Aorta (tissue), 5 donors: ENCODE data around the gene MECR. TPM values are rescaled to one million over a fixed set of nuclear protein-coding genes. Genes with fewer than 3 reads are reported as not detected.
A peak's percentile ranks its signal among the peaks of the same experiment; 100 is the strongest.

Source experiments
- ATAC-seq: fragments of 200-7000 bp; cut with Tn5 transposase; one replicate; pipeline ENCODE4 v1.9.1; 2022; ENCODE audit warnings: moderate library complexity; ENCODE audit not compliant: low FRiP score
- DNase-seq, 2 donors: peaks; one replicate each; pipeline ENCODE4 v3.0.0-alpha.2; 2020
- H3K27ac ChIP-seq, 2 donors: one replicate each; pipeline ENCODE4 v1.5.1; 2013; ENCODE audit warnings: low read length in 2 of 2, mild to moderate bottlenecking in 2 of 2, moderate library complexity in 2 of 2, control low read depth in 1 of 2, inconsistent platforms in 1 of 2, low read depth in 1 of 2
- H3K27me3 ChIP-seq, 2 donors: one replicate each; pipeline ENCODE4 v1.6.1; 2013; ENCODE audit warnings: control low read depth in 1 of 2, low read length in 1 of 2, mild to moderate bottlenecking in 1 of 2, moderate library complexity in 1 of 2; ENCODE audit not compliant: insufficient read depth in 2 of 2, control insufficient read depth in 1 of 2
- H3K36me3 ChIP-seq, 2 donors: one replicate each; pipeline ENCODE4 v1.6.1; 2013; ENCODE audit warnings: control low read depth in 1 of 2, low read length in 1 of 2, mild to moderate bottlenecking in 1 of 2; ENCODE audit not compliant: insufficient read depth in 2 of 2, control insufficient read depth in 1 of 2
- H3K4me1 ChIP-seq, 2 donors: one replicate each; pipeline ENCODE4 v1.6.1; 2013; ENCODE audit warnings: low read length in 2 of 2, control low read depth in 1 of 2, mild to moderate bottlenecking in 1 of 2, moderate library complexity in 1 of 2; ENCODE audit not compliant: insufficient read depth in 2 of 2, control insufficient read depth in 1 of 2
- H3K4me3 ChIP-seq, 2 donors: one replicate each; pipeline ENCODE4 v1.5.1; 2013; ENCODE audit warnings: low read length in 2 of 2, control low read depth in 1 of 2, mild to moderate bottlenecking in 1 of 2
- H3K9me3 ChIP-seq: one replicate; pipeline ENCODE4 v1.6.1; 2013; ENCODE audit warnings: mild to moderate bottlenecking, low read length; ENCODE audit not compliant: control insufficient read depth
- WGBS, 2 donors: extraction: QIAGEN DNeasy Blood & Tissue Kit; methylation state at CpG; one replicate each; pipeline ENCODE4 v1.1.7; 2013; 5-methylcytosine and 5-hydroxymethylcytosine counted together
- intact Hi-C, 2 donors: fragments of 100-400 bp; cut with DNase I; formaldehyde crosslinking; loops; one replicate each; pipeline versions ENCODE4 v1.14.2 to v1.15.0; 2022
- polyA plus RNA-seq, 2 donors: library from polyadenylated mRNA; stranded (reverse); fragments of 200-250 nt; gene quantifications; one replicate each; pipeline ENCODE4 v1.2.3, GENCODE V29; 2013
- total RNA-seq, 2 donors: library from RNA; stranded (reverse); fragmentation: NEBNext Ultra II Directional; extraction: Animal tissue kit (Norgen Biotek cat#: 25700); gene quantifications; one replicate each; pipeline ENCODE4 v1.2.1, GENCODE V29; 2021
- donor health status: healthy with polysubstance abuse.
- donor health status: Bipolar disorder and iron deficiency.
- donor health status: DM: no; HTN: no; CAD: no.
- donor health status: DM: no; HTN: no; CAD: no.
- donor health status: DM: yes; HTN: yes; CAD: no.

MECR gene
- total and polyA plus RNA-seq, 4 donors: 14.7 to 22.5 (median 19.4) TPM

DNA sequence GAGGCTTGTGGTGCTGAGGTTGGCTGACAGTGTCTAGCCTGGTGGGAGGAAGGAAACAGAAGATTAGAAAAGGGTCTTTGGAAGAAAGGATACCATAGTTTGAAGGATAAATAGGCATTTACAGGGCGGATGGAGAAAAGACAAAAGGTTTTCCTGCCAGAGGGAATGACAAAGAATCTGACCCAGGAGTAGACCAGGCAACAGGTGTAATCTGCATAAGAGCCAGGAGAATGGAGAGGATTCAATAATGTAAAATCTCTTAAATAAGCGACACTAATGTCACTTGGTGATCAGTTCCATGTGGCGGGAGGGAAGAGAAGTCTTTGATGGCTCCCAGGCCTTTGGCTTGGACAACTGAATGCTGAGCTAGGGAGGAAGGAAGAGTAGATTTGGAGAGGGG, 9.4 kb downstream of the MECR start:
- intact Hi-C loops: no loop called here
- Histone ChIP-seq H3K4me3 (no peak overlapping the region), H3K27me3 (no peaks in the 10 kb centered on the region), H3K36me3 (no peaks in the 10 kb centered on the region), H3K27ac (no peak overlapping the region), H3K4me1 (no peaks in the 10 kb centered on the region), H3K9me3 (no peaks in the 10 kb centered on the region)
- ATAC-seq (no peak), DNase-seq (no peak)
- WGBS, 2 donors: 93 to 96% methylated on average over 3 of the region's 3 CpGs

DNA sequence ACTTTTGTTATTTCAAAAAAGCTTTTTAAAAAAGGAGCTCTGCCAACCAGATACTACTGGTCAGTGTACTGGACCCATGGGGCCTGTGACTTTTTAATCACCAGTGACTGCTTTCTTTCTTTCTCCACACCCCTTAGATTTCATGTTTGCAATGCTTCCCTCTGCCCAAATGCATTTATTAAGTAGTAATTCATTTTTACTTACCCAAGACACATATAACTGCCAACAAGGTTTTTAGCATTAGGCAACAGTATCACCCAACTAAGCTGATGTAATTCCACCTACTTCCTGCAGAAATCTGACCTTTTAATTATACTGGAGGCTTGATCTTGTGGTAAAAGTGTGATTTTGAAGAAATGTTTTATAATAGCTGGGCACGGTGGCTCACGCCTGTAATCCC, 12.5 kb downstream of the MECR start:
- Histone ChIP-seq H3K27me3 (no peaks in the 10 kb centered on the region), H3K4me1 (no peaks in the 10 kb centered on the region), H3K27ac (no peak overlapping the region), H3K36me3 (peaks cover 0 to 4% of the 10 kb centered on the region in 2 donors), H3K9me3 (no peaks in the 10 kb centered on the region), H3K4me3 (no peak overlapping the region)
- ATAC-seq: no peak
- 64 to 97% methylated on average over 2 of the region's 2 CpGs for WGBS, 2 donors
- intact Hi-C loops: no loop called here
- no peak for DNase-seq

DNA sequence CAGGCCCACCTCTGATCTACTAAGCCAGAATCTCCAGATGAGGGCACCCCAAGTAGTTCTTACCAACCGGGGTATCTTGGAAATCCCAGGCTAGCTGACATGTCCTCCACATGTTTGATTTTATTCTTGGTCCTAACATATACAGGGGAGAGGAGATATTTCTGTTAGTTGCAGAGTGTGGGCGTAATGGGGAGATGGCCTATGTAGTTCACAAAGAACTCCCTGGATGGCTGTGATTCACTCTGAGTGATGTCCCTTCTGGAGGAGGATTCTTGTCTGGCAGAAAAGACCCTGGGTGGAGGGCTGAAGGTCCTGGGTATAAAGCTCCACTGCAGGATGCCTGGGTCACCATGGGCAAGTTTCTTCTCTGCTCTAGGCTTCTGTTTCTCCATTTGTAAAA, 13.1 kb downstream of the MECR start:
- peaks cover 2 to 4% of the 10 kb centered on the region in 2 donors for H3K36me3 ChIP-seq
- WGBS, 2 donors: 88 to 93% methylated on average over 2 of the region's 2 CpGs
- H3K4me1 ChIP-seq: no peaks in the 10 kb centered on the region
- DNase-seq (no peak), ATAC-seq (no peak)
- no peaks in the 10 kb centered on the region for H3K9me3 ChIP-seq
- intact Hi-C loops: no loop called here
- H3K4me3 ChIP-seq: no peak overlapping the region
- H3K27me3 ChIP-seq: no peaks in the 10 kb centered on the region
- H3K27ac ChIP-seq: no peak overlapping the region

DNA sequence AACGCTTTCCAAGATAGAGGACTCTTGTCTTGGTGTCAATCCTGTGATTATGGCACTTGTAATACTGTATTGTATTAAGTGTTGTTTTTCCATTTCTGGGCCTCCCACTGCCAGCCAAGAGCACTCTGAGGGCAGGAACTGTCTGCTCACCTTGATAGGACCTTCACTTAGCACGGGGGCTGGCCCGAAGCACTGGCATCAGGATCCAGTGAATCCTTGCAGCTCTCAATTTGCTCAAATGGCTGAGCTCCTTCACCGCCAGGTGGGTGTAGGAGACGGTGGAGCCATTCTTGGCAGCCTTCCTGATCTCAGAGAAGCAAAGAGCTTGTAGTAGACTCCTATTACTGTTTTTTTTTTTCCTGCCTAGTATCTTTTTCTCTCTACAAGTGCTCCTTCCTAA, 17.7 kb downstream of the MECR start:
- Histone ChIP-seq H3K9me3 (no peaks in the 10 kb centered on the region), H3K36me3 (peaks cover 2 to 6% of the 10 kb centered on the region in 2 donors), H3K4me1 (no peaks in the 10 kb centered on the region), H3K27me3 (no peaks in the 10 kb centered on the region), H3K4me3 (no peak overlapping the region), H3K27ac (no peak overlapping the region)
- intact Hi-C loops: no loop called here
- DNase-seq: peak in 1 of 2 donors; percentile 43
- 87 to 93% methylated on average over 5 of the region's 5 CpGs for WGBS, 2 donors
- no peak for ATAC-seq

DNA sequence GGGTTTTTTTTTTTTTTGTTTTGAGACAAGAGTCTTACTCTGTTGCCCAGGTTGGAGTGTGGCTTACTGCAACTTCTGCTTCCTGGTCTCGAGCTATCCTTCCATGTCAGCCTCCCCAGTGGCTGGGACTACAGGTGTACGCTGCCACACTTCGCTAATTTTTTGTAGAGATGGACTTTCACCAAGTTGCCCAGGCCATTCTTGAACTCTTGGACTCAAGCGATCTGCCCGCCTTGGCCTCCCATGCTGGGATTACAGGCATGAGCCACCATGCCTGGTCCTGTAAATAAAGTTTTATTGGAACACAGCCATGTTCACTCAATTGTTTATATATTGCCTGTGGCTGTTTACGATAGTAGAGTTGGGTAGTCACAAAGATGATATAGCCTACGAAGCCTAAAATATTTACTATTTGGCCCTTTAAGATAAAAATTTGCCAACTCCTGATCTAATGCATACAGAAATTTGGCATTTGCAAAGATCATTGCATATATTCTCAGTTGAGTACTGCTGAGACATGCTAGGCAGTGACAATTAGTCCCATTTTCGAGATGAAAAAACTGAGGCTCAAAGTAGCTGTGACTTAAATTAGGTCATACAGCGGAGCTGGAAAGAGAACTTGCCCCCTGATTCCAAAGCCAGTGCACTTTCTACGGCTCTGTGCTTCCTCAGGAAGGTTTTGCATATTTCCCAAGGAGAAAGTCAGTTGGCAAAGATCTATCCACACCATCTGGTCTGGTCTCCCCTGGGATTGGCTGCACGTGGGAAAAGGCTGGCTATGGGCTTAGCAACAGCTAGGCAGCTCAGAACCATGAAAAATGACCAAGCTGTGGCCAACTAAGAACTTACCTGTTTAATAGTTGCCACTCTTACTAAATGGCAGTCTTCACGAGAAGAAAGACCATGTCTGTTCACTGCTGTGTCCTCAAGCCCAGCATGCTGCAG, 19.4 kb downstream of the MECR start:
- Histone ChIP-seq H3K4me1 (no peaks in the 10 kb centered on the region), H3K27me3 (no peaks in the 10 kb centered on the region), H3K9me3 (no peaks in the 10 kb centered on the region), H3K4me3 (no peak overlapping the region), H3K27ac (no peak overlapping the region), H3K36me3 (peaks cover 2 to 6% of the 10 kb centered on the region in 2 donors)
- intact Hi-C loops: no loop called here
- no peak for DNase-seq
- WGBS, 2 donors: 76 to 77% methylated on average over 12 of the region's 12 CpGs
- ATAC-seq: no peak

DNA sequence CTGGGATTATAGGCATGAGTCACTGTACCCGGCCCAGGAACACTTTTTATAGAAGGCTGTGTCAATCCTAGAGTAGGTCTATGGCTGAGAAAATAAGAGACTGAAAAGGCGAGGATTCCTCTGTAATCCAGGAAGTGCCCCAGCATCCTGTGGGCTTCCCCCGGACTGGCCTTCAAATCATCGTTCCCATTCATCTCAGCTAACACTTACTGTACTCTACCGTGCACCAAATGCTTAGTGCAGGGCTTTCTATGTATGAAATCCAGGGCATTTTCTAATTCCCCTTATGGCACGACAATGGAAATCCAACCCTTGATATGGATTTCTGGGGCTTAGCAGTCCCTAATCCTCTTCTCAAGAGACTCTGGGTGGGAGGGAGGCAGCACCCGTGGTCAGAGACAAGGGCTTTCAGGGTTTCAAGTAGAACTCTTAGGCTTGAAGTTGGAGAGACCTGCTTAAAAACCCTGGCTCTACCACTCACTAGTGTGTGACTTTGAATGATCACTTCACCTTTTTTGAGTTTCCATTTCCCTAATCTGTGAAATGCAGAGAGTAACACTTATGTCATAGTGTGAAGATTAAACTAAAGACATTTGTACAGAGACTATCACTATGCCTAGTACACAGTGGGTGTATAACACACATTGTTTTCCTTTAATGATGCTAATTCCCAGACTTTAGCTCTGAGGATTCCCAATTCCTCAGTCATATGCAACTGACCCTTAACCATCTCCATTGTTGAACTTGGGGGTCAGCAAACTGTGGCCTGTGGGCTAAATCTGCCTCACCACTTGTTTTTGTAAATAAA, 20.3 kb downstream of the MECR start:
- Histone ChIP-seq H3K27me3 (no peaks in the 10 kb centered on the region), H3K4me1 (no peaks in the 10 kb centered on the region), H3K4me3 (no peak overlapping the region), H3K36me3 (peaks cover 2 to 6% of the 10 kb centered on the region in 2 donors), H3K9me3 (no peaks in the 10 kb centered on the region), H3K27ac (no peak overlapping the region)
- 86 to 88% methylated on average over 7 of the region's 7 CpGs for WGBS, 2 donors
- DNase-seq: no peak
- intact Hi-C loops: no loop called here
- no peak for ATAC-seq

DNA sequence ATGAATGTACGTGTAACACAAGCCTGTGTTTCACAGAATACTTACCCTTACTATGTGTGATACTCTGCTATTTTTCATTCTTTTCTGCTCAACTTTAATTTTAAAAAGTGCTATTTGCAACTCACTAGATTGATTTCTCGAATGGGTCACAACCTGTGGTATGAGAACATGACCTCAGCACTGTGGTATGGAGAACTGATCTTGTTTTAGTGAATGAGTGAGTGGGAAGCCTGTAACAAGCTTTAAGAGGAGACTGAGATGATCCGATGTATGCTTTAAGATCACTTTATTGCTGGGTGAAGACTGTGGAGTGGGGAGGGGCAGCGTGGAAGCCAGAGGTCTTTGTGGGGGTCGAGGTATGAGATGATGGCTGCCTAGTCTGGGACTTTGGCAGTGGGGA, 21.6 kb downstream of the MECR start:
- intact Hi-C loops: loop anchor here in 1 of 2 donors (10.0 kb wide), 1 partner anchor 424 kb away; no protein-coding TSS in a partner anchor
- no peak overlapping the region for H3K4me3 ChIP-seq
- H3K27ac ChIP-seq: no peak overlapping the region
- peaks cover 2% of the 10 kb centered on the region in 2 donors for H3K36me3 ChIP-seq
- 59% methylated on average over 5 of the region's 5 CpGs for WGBS, 2 donors
- H3K27me3 ChIP-seq: no peaks in the 10 kb centered on the region
- DNase-seq: no peak
- H3K9me3 ChIP-seq: no peaks in the 10 kb centered on the region
- ATAC-seq: no peak
- no peaks in the 10 kb centered on the region for H3K4me1 ChIP-seq

DNA sequence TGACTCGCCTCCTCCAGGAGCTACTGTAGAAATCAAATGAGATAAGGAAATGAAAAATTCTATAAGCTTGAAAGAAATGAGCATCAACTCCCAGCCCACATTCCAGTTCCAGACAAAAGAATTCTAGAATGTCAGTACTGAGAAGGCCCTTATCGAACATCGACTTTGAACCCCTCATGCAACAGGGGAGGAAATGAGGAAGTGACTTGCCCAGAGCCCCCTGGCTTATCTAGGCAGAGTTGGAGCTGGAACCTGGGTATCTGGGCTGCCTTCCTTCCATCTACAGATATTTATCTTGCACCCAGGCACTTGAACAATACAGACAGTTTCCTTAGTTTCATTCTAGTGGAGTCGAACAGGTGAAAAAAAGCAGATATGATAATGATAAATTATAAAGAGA, 22.3 kb downstream of the MECR start:
- H3K27me3 ChIP-seq: no peaks in the 10 kb centered on the region
- intact Hi-C loops: loop anchor here in 1 of 2 donors (10.0 kb wide), 1 partner anchor 424 kb away; no protein-coding TSS in a partner anchor
- H3K4me1 ChIP-seq: no peaks in the 10 kb centered on the region
- no peaks in the 10 kb centered on the region for H3K9me3 ChIP-seq
- DNase-seq (no peak), ATAC-seq (no peak)
- H3K4me3 ChIP-seq: no peak overlapping the region
- H3K36me3 ChIP-seq: peaks cover 2% of the 10 kb centered on the region in 2 donors
- H3K27ac ChIP-seq: no peak overlapping the region
- 75 to 78% methylated on average over 4 of the region's 4 CpGs for WGBS, 2 donors
